Upper lobe of left lung (tissue), 6 donors: ENCODE data around the gene RRP9. TPM values are rescaled to one million over a fixed set of nuclear protein-coding genes. Genes with fewer than 3 reads are reported as not detected.
A peak's percentile ranks its signal among the peaks of the same experiment; 100 is the strongest.

Experiments used
- ATAC-seq, 2 donors: fragments of 200-7000 bp; cut with Tn5 transposase; one replicate each; pipeline ENCODE4 v1.9.1; 2022; ENCODE audit warnings: mild to moderate bottlenecking in 2 of 2, moderate library complexity in 2 of 2; ENCODE audit not compliant: low FRiP score in 2 of 2
- DNase-seq, 2 donors: peaks; one replicate each; pipeline ENCODE4 v3.0.0-alpha.2; 2019 to 2020
- H3K27ac ChIP-seq, 4 donors: fragments of 200-600 bp; sonication (generic); one replicate each; pipeline ENCODE4 v1.5.1; 2016 to 2019
- H3K27me3 ChIP-seq, 4 donors: fragments of 200-600 bp; sonication (generic); one replicate each; pipeline ENCODE4 v1.5.1; 2017 to 2019
- H3K36me3 ChIP-seq, 4 donors: fragments of 200-600 bp; sonication (generic); one replicate each; pipeline ENCODE4 v1.5.1; 2016 to 2019
- H3K4me1 ChIP-seq, 4 donors: fragments of 200-600 bp; sonication (generic); one replicate each; pipeline ENCODE4 v1.5.1; 2018 to 2019
- H3K4me3 ChIP-seq, 4 donors: fragments of 200-600 bp; sonication (generic); one replicate each; pipeline ENCODE4 v1.5.1; 2017 to 2019; ENCODE audit warnings: mild to moderate bottlenecking in 2 of 4, moderate library complexity in 1 of 4
- H3K9me3 ChIP-seq, 4 donors: fragments of 200-600 bp; sonication (generic); one replicate each; pipeline ENCODE4 v1.5.1; 2018 to 2019
- EP300 ChIP-seq, 4 donors: sonication (generic); formaldehyde crosslinking; IDR thresholded peaks; one replicate each; pipeline ENCODE4 v1.5.1; 2017; ENCODE audit warnings: antibody characterized with exemption in 4 of 4, control low read depth in 2 of 4
- POLR2A ChIP-seq, 4 donors: fragments of 450-650 bp; IDR thresholded peaks; one replicate each; pipeline ENCODE4 v1.5.1; 2016 to 2017; ENCODE audit warnings: antibody characterized with exemption in 4 of 4, mild to moderate bottlenecking in 2 of 4
- POLR2AphosphoS5 ChIP-seq, 2 donors: sonication (generic); formaldehyde crosslinking; IDR thresholded peaks; one replicate each; pipeline ENCODE4 v1.5.1; 2017; ENCODE audit warnings: antibody characterized with exemption in 2 of 2
- WGBS, 2 donors: methylation state at CpG; one replicate each; pipeline ENCODE4 v1.1.5; 2017 to 2018; 5-methylcytosine and 5-hydroxymethylcytosine counted together
- total RNA-seq, 6 donors: library from RNA; depleted of rRNA in 4 of 6; stranded (reverse); fragments of >200 nt in 4 of 6; gene quantifications; one replicate each; pipeline versions ENCODE4 v1.1.0 to v1.2.1, GENCODE V29; 2016 to 2021
- TF ChIP-seq, protein P1 (sequence below), 6 experiments: fragments of 450-650 bp in 4 of 6; fragments of 200-600 bp in 2 of 6; sonication (generic) in 2 of 6; IDR thresholded peaks; one replicate each; pipeline ENCODE4 v1.5.1; 2016 to 2019; ENCODE audit warnings: antibody characterized with exemption in 6 of 6
- donor health status: DM: no; HTN: no; CAD: no; lungs with moderate emphysema.
- donor health status: DM: no; HTN: yes; CAD: no; lungs with severe emphysema.

RRP9 gene
- total RNA-seq, 6 donors from 2014 or later, result 10.7 to 30.4 (median 19.8) TPM

DNA sequence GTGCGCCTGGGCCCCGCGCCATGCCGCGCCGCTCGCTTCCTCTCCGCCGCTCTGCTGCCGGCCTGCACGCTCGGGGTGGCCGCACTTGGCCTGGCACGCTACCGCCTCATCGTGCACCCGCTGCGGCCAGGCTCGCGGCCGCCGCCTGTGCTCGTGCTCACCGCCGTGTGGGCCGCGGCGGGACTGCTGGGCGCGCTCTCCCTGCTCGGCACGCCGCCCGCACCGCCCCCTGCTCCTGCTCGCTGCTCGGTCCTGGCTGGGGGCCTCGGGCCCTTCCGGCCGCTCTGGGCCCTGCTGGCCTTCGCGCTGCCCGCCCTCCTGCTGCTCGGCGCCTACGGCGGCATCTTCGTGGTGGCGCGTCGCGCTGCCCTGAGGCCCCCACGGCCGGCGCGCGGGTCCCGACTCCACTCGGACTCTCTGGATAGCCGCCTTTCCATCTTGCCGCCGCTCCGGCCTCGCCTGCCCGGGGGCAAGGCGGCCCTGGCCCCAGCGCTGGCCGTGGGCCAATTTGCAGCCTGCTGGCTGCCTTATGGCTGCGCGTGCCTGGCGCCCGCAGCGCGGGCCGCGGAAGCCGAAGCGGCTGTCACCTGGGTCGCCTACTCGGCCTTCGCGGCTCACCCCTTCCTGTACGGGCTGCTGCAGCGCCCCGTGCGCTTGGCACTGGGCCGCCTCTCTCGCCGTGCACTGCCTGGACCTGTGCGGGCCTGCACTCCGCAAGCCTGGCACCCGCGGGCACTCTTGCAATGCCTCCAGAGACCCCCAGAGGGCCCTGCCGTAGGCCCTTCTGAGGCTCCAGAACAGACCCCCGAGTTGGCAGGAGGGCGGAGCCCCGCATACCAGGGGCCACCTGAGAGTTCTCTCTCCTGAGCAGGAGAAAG, 14.4 kb upstream of the RRP9 start:
- H3K9me3 ChIP-seq, result no peaks in the 10 kb centered on the region
- TF ChIP-seq, protein P1, sequence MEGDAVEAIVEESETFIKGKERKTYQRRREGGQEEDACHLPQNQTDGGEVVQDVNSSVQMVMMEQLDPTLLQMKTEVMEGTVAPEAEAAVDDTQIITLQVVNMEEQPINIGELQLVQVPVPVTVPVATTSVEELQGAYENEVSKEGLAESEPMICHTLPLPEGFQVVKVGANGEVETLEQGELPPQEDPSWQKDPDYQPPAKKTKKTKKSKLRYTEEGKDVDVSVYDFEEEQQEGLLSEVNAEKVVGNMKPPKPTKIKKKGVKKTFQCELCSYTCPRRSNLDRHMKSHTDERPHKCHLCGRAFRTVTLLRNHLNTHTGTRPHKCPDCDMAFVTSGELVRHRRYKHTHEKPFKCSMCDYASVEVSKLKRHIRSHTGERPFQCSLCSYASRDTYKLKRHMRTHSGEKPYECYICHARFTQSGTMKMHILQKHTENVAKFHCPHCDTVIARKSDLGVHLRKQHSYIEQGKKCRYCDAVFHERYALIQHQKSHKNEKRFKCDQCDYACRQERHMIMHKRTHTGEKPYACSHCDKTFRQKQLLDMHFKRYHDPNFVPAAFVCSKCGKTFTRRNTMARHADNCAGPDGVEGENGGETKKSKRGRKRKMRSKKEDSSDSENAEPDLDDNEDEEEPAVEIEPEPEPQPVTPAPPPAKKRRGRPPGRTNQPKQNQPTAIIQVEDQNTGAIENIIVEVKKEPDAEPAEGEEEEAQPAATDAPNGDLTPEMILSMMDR (IDR thresholded peaks at IDR 0.05), result peak; percentile 31 to 90 (median 52)
- TF ChIP-seq EP300 (IDR thresholded peaks at IDR 0.05), result no peak
- H3K27me3 ChIP-seq, result peaks cover 0 to 9% (median 0%) of the 10 kb centered on the region in 4 donors
- H3K36me3 ChIP-seq, result peaks cover 0 to 28% (median 14%) of the 10 kb centered on the region in 4 donors
- peak; percentile 43 to 85 for ATAC-seq
- peak overlapping the region in 3 of 4 donors; percentile 31 to 57 (median 54) for H3K4me3 ChIP-seq
- DNase-seq, result peak in 1 of 2 donors; percentile 92
- peak overlapping the region; percentile 39 to 64 (median 54) for H3K27ac ChIP-seq
- peaks cover 6 to 18% (median 10%) of the 10 kb centered on the region in 4 donors for H3K4me1 ChIP-seq
- WGBS, 2 donors, result 12 to 20% methylated on average over 2 to 21 of the region's 97 CpGs

- no peaks in the 10 kb centered on the region for H3K9me3 ChIP-seq
- WGBS, 2 donors, result 48 to 62% methylated on average over 3 to 14 of the region's 33 CpGs
- TF ChIP-seq POLR2AphosphoS5 (IDR thresholded peaks at IDR 0.05) (no peak), EP300 (IDR thresholded peaks at IDR 0.05) (no peak), POLR2A (IDR thresholded peaks at IDR 0.05) (no peak)
- TF ChIP-seq, protein P1 (IDR thresholded peaks at IDR 0.05), result no peak
- peak within 1 kb of the TSS; percentile 39 to 64 (median 54) for H3K27ac ChIP-seq
- ATAC-seq (no peak), DNase-seq (peak in 1 of 2 donors; percentile 70)
- peaks cover 0 to 22% (median 10%) of the 10 kb centered on the region in 4 donors for H3K36me3 ChIP-seq
- peaks cover 6 to 18% (median 10%) of the 10 kb centered on the region in 4 donors for H3K4me1 ChIP-seq
- H3K27me3 ChIP-seq, result peaks cover 0 to 9% (median 0%) of the 10 kb centered on the region in 4 donors
- H3K4me3 ChIP-seq, result peak within 1 kb of the TSS in 3 of 4 donors; percentile 31 to 57 (median 54)
These were observed 13.6 kb upstream of the RRP9 start, which contains the start of gene GPR62 for GRCh38 chr3:51955175-51955892. GPR62 (plus strand) TSS chr3:51955381; CDS start chr3:51955653, 272 bp downstream.

DNA sequence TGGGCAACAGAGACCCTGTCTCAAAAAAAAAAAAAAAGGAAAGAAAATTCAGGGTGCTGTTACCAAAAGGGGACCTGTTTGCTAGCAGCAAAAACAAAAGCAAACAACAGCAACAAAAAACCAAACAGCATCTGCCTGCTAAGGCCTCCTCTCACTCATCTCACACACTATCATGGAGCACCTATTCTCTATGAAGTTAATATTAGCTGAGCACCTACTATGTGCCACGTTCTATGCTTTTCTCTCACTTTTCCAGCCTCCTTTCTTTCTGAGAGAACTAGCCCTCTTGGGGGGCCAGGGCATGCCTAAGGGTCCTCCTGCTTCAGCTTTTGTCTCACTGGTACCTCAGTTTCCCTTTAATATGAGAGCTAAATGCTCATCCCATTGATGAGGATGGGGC, 13.0 kb upstream of the RRP9 start:
- H3K27ac ChIP-seq, result no peak overlapping the region
- ATAC-seq (no peak), DNase-seq (no peak)
- H3K4me1 ChIP-seq, result peaks cover 6 to 18% (median 10%) of the 10 kb centered on the region in 4 donors
- H3K36me3 ChIP-seq, result peaks cover 0 to 16% (median 7%) of the 10 kb centered on the region in 4 donors
- WGBS, 2 donors, result 88 to 91% methylated on average over 1 of the region's 1 CpG
- no peak for TF ChIP-seq POLR2AphosphoS5 (IDR thresholded peaks at IDR 0.05)
- TF ChIP-seq EP300 (IDR thresholded peaks at IDR 0.05), result no peak
- TF ChIP-seq, protein P1 (IDR thresholded peaks at IDR 0.05), result no peak
- TF ChIP-seq POLR2A (IDR thresholded peaks at IDR 0.05), result no peak
- no peaks in the 10 kb centered on the region for H3K9me3 ChIP-seq
- no peak overlapping the region for H3K4me3 ChIP-seq
- H3K27me3 ChIP-seq, result peaks cover 0 to 9% (median 0%) of the 10 kb centered on the region in 4 donors

GRCh38 chr3:51954105-51954504, 12.4 kb upstream of the RRP9 start:
- peaks cover 0 to 9% (median 0%) of the 10 kb centered on the region in 4 donors for H3K27me3 ChIP-seq
- peaks cover 6 to 18% (median 10%) of the 10 kb centered on the region in 4 donors for H3K4me1 ChIP-seq
- TF ChIP-seq, protein P1 (IDR thresholded peaks at IDR 0.05), result no peak
- no peak for TF ChIP-seq POLR2A (IDR thresholded peaks at IDR 0.05)
- TF ChIP-seq POLR2AphosphoS5 (IDR thresholded peaks at IDR 0.05), result no peak
- TF ChIP-seq EP300 (IDR thresholded peaks at IDR 0.05), result no peak
- 69 to 70% methylated on average over 6 of the region's 6 CpGs for WGBS, 2 donors
- no peak for ATAC-seq
- DNase-seq, result no peak
- peaks cover 0 to 12% (median 6%) of the 10 kb centered on the region in 4 donors for H3K36me3 ChIP-seq
- H3K9me3 ChIP-seq, result no peaks in the 10 kb centered on the region
- H3K27ac ChIP-seq, result no peak overlapping the region
- no peak overlapping the region for H3K4me3 ChIP-seq
